HK-2 (cell line): ENCODE measurements around the gene EOLA1.
A peak's percentile ranks its signal among the peaks of the same experiment; 100 is the strongest.
"Not testable (repeated sequence)": the region's sequence is repeated elsewhere in the genome, so short reads cannot be mapped to it uniquely, and the experiment has no call there.

Experiments used
- DNase-seq: peaks from one replicate; pipeline ENCODE4 v3.0.0-alpha.2; 2018; ENCODE audit not compliant: unreplicated experiment

EOLA1 gene

DNA sequence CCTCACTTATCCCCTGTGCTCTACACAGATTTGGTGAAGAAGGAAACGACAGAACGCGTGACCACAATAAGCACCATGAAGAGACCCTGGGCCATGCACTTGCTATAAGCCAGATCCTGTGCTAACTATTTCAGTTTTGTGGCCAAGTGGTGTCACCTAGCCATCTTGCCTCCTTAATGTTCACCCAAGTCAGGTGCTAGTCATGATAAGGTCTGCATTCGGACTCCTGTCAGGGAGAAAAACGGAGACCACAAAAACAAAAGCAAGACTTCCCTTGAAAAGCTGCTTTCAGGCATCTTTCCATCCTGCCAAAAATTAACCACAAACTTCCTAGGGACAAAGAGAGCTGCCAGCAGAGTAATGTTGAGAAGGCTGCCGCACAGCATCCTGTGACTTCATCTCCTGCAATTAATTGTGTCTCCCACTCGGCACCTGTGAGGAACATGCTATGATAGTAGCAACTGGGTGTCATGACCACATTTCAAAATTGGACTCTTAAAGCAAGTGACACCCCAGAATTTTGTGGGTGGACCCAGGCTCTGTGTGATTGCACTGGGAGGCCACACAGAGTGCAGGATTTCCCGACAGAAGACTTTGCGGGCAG lies 26.9 kb upstream of the EOLA1 start:
- no peak for DNase-seq

DNA sequence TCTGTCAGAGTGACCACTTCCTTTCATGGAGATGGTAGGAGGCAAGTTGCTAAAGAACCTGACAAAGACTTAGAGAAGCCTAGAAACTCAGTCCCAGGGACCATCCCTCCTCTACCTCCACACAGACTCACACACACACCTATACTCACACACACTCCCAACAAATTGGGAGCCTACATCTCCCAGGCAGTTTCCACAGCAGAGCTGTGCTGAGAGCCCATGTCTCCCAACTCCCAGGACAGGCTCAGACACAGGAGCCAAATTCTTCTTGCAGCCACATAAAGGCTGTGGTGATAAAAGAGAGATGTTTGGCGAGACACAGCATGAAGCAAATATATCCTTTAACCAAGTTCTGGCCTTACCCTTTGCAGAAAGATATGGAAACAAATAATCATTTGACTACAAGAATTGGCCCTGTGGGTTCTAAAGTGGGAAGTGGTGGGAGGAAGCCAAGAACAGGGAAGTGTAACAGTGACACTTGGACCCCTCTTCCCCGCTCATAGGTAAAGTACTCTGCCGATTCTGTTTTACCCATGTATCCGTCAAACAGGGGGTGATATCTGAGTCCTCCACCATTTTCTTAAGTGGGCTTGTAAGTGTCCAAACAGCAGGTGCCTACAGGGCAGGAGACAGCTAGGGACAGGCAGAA lies 24.7 kb upstream of the EOLA1 start:
- no peak for DNase-seq

- DNase-seq = no peak
These were observed 24.2 kb upstream of the EOLA1 start for GRCh38 chrX:149516604-149517003.

DNA sequence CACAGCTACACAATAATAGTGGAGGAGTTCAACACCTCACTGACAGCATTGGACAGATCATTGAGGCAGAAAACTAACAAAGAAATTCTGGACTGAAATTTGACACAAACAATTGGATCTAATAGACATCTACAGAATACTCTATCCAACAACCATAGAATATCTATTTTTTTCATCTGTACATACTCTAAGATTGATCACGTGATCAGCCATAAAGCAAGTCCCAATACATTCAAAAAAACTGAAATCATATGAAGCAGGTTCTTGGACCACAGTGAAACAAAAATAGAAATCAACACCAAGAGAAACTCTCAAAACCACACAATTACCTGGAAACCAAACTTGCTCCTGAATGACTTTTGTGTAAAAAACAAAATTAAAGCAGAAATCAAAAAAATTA lies 23.5 kb upstream of the EOLA1 start:
- no peak for DNase-seq

- no peak for DNase-seq
These were observed 22.6 kb upstream of the EOLA1 start for GRCh38 chrX:149518236-149518635.

- DNase-seq = not testable (repeated sequence)
These were observed 20.1 kb upstream of the EOLA1 start for GRCh38 chrX:149520636-149521277.

- no peak for DNase-seq
These were observed 19.4 kb upstream of the EOLA1 start for GRCh38 chrX:149521438-149521837.

GRCh38 chrX:149522916-149523315 lies 17.9 kb upstream of the EOLA1 start:
- no peak for DNase-seq

DNA sequence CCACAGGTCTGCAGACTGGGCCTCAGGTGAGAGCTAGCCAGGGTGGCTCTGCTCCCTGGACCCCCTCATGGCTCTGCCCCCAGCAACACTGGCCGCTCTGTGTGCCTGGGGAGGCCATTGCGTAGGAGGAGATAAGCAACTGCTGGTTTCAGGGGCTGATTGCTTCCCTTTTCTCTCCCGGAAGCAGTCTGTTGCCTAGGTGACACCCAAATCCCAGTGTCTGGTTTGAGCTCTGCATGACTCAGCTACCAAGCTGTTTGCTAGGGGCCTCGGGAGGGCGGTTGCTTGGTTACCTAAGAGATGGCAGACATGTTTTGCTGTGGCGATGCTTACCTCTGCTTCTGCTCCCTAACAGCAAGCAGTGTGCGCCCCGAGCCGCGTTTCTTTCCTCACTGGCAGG lies 15.4 kb upstream of the EOLA1 start:
- peak; percentile 29 for DNase-seq

GRCh38 chrX:149525903-149526302 lies 14.9 kb upstream of the EOLA1 start:
- DNase-seq = not testable (repeated sequence)

GRCh38 chrX:149526318-149527033 lies 14.3 kb upstream of the EOLA1 start:
- not testable (repeated sequence) for DNase-seq

DNA sequence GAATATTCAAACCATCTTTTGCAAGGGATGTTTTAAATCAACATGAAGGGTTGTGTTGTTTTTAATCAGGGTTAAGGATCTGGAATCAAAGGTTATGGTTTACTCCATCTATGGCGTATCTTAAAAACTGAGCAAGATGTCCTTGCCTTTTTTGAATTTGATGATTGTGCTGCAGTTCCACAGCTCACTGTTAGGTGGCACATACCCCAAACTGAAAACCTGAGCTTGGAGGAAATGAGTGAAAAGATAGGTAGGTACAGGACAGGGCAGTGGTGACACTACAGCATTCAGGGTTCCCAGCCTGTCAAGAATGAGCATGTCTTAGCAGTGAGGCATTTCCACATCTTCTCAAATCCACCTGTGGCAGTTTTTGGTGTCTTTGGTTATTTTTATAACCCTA lies 13.1 kb upstream of the EOLA1 start:
- no peak for DNase-seq

DNA sequence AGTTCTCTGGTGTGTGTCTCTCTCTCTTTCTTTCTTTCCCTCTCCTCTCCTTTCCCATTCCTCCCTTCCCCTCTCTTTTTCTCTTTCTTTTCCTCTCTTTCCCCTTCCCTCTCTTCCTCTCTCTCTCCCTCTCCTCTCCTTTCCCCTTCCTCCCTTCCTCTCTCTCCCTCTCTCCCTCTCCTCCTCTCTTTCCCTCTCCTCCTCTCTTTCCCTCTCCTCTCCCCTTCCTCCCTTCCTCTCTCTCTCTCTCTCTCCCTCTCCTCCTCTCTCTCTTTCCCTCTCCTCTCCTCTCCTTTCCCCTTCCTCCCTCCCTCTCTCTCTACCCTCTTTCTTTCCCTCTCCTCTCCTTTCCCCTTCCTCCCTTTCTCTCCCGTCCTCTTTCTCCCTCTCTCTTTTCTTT lies 12.4 kb upstream of the EOLA1 start:
- no peak for DNase-seq

GRCh38 chrX:149531599-149531998 lies 9.2 kb upstream of the EOLA1 start:
- no peak for DNase-seq

- not testable (repeated sequence) for DNase-seq
These were observed 7.9 kb upstream of the EOLA1 start for GRCh38 chrX:149532868-149533267.

DNA sequence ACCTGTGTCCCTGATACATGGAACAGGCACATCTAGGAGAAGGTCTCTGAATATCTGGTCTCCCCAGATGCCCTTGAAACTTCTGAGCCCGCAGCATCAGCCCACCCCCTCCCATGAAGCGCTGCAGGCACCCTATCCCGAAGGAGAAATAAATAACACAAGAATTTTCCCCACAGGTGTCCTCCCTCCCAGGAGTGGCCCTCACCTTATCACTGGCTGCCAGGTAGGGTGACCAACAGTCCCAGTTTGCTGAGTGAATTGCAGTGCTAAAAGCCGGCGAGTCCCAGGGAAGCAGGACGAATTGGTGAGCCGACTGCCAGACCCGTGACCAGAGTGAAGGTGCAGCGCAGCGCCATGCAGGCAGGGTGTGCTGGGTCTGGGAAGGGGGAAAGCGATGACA lies 6.8 kb upstream of the EOLA1 start:
- not testable (repeated sequence) for DNase-seq

DNA sequence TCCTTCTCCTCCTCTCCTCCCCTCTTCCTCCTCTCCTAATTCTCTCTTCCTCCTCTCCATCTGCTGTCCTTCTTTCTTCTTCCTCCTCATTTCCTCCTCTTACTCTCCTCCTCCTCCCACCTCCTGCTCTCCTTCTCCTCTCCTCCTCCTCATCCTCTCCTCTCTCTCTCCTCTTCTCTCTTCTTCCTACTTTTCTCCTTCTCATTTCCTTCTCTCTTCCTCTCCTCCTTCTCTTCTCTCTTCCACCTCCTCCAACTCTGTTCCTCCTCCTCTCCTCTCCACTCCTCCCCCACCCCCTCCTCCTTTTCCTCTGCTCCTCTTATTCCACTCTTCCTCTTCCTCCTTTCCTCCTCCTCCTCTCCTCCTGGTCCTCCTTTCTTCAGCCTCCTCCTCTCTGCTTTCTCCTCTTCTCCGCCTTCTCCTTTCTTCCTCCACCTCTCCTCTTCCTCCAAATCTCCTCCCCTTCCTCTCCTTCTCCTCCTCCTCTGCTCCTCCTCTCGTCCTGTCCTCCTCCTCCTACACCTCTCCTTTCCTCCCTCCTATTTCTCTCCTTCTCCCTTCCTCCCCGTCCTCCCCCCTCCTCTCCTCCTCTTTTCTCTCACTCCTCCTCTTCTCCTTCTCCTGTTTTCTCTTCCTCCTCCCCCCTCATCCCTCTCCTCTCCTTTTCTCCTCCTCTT lies 5.7 kb upstream of the EOLA1 start:
- DNase-seq = not testable (repeated sequence)

DNA sequence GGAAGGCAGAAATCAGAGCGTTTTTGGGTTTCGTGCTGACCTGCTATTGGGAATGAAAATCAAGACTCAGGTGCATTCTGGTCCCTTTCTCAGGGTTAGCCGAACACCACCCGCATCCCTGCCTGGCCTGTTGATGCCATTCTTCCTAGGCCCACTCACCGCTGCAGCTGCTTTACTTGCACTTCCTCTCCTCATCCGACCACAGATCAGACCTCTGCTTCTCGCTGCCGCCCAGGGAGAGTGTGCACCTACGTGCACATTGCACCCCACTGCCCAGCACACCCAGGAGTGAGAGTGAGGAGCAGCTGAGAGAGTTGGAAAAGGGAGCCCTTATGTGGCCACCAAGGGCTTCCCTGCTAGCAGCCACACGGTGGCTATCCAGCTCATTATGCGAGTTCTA lies 3.3 kb upstream of the EOLA1 start:
- DNase-seq = not testable (repeated sequence)

DNA sequence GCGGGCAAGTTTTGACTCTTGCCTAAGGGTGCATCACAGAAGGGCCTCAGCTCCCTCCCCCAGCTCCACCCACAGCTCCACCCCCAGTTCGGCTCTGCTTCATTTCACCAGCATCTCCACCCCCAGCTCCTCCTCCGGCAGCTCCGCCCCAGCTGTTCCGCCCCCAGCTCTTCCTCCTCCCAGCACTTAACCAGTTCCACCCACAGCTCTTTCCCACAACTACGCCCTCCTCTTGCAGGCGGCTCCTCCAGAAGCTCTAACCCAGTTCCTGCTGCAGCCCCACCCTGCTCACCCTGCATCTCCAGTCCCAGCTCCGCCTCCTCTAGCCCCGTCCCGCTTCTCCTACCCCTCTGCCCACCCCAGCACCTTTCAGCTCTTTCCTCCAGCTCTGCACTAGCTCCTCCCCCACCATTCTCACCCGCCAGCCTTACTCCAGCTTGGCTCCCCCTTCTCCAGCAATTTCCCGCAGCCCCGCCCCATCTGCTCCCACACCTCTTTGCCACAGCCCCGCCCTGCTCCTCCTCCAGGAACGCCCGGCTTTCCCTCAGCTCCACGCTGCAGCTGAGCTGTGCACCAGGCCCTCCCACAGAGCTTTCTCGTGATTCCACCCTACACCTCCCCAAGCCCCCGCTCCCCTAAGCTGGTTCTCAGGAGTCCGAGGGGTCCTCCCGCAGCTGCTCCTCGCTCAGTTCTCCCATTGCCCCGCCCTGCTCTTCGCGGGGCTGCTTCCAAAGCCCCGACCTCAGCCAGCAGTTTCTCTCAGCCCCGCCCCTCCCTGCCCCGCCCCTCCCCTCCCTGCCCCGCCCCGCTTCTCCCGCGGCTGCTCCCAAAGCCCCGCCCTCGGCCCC lies 1.3 kb upstream of the EOLA1 start:
- peak; percentile 88 for DNase-seq

- peak; percentile 91 for DNase-seq
These were observed 636 bp upstream of the EOLA1 start for GRCh38 chrX:149540131-149540620.

DNA sequence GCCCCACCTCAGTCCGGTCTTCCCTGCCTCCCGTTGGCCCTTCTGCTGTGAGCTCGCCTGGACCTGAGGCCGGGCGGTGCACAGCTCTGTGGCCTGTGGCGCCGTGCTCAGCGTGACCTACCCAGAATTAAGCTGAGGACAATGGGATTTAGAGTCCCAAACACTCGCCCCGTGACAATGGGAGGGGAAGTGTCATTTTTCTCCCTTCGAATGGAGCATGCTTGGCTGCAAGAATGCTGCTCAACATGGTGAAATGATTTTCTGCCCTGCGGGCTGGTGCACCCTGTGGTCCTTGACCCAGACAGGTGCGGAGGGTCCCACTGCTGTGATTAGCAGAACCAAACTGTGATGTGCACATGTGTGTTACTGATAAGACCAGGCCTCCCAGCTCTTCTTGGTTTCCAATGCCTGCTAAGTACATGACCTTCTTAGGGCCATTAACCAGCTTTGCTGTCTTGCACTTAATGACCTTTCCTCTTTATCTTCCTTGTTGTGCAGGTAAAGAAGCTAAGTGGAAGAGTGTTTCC lies 772 bp downstream of the EOLA1 start:
- no peak for DNase-seq
